H1 (cell line): Measurements from ENCODE around the gene FSD1L. TPM values are rescaled to one million over a fixed set of nuclear protein-coding genes. Genes with fewer than 3 reads are reported as not detected.

Source experiments
- NANOG ChIP-seq: IDR thresholded peaks from 2 replicates; pipeline ENCODE4 v1.6.1; 2011; ENCODE audit warnings: low read length, low read depth, mild to moderate bottlenecking, inconsistent platforms; ENCODE audit not compliant: insufficient read depth, poor library complexity, severe bottlenecking
- NRF1 ChIP-seq: IDR thresholded peaks from 2 replicates; pipeline ENCODE4 v1.6.1; 2011; ENCODE audit warnings: mild to moderate bottlenecking, low read depth, low read length, improper control_type of control experiment
- SAP30 ChIP-seq: fragments of 300-600 bp; sonication (generic); IDR thresholded peaks from 2 replicates; pipeline ENCODE4 v1.7.1; 2012; ENCODE audit warnings: low read length, moderate library complexity, mild to moderate bottlenecking, inconsistent platforms; ENCODE audit not compliant: insufficient read depth, insufficient replicate concordance
- SIRT6 ChIP-seq: IDR thresholded peaks from one replicate; pipeline ENCODE4 v1.7.1; 2012; ENCODE audit warnings: low read length, inconsistent platforms
- TEAD4 ChIP-seq: IDR thresholded peaks from 2 replicates; pipeline ENCODE4 v1.6.1; 2012; ENCODE audit warnings: low read depth, low read length, inconsistent platforms, mixed read lengths
- ZNF274 ChIP-seq: IDR thresholded peaks from 2 replicates; pipeline ENCODE4 v1.7.0; 2012; ENCODE audit warnings: low read length, borderline replicate concordance; ENCODE audit errors: extremely low read depth
- polyA plus RNA-seq, 7 experiments: library from polyadenylated mRNA; depleted of rRNA in 3 of 7; stranded (reverse) in 5 of 7; unstranded in 2 of 7; fragments of >200 nt in 5 of 7; fragments of 200-250 nt in 2 of 7; gene quantifications; 1 replicate in 5 of 7; 2 replicates in 1 of 7; 4 replicates in 1 of 7; pipeline versions ENCODE4 v1.2.1 to v1.2.3, GENCODE V29; 2011 to 2013; ENCODE audit warnings: missing spikeins in 2 of 7, mixed read lengths in 2 of 7
- total RNA-seq: library from RNA; stranded (reverse); fragmentation: NEBNext Ultra II Directional; extraction: Animal tissue kit (Norgen Biotek cat#: 25700); gene quantifications from 2 replicates; pipeline ENCODE4 v1.2.1, GENCODE V29; 2021
- TF ChIP-seq, protein P1 (sequence below): fragments of 300-600 bp; sonication (generic); IDR thresholded peaks from 2 replicates; pipeline ENCODE4 v1.7.1; 2012; ENCODE audit warnings: low read length, moderate library complexity, mild to moderate bottlenecking, inconsistent platforms; ENCODE audit not compliant: insufficient replicate concordance
- TF ChIP-seq, protein P2 (sequence below): IDR thresholded peaks from 2 replicates; pipeline ENCODE4 v1.6.1; 2011; ENCODE audit warnings: low read depth, mild to moderate bottlenecking, low read length; ENCODE audit not compliant: insufficient read depth

FSD1L gene
- total and polyA plus RNA-seq, 2 of the 8 experiments (the other 6 are each of a cell fraction or from before 2014, with no cell fraction given): 0.91 to 4.8 TPM

DNA sequence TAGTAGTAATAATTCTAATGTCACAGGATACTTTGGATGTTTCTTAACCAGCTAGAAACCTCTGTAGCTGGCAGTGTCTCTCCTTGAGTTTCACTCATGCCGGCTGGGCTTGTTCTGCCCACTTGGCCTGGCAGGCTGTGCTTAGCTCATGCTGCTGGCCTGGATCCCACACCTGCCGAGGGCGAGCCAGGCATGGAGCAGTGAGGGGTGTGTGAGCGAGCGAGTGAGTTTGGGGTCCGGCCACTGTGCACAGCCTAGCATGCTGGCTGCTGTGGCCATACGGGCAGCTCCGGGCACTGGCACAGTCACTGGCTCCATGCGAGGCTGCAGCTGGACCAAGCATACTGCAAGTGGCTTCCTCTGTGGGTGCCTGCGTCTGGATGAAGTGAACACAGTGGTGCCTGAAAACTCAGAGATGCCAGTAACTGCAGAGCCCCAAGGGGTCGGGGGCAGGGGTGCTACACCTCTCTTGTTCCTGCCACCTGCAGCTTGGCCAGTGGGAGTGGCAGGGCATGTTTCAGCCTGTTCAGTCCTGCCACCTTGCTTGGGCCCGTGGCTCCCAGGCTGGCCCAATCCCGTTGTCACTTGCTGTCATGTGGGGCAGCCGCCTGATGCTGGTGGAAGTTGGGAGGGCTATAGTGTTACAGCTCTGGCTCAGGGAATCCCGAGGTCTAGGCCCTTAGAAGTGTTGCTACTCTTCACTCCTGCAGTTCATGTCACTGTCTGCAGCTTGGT lies 9.9 kb downstream of the FSD1L start (continued):
- TF ChIP-seq, protein P1, sequence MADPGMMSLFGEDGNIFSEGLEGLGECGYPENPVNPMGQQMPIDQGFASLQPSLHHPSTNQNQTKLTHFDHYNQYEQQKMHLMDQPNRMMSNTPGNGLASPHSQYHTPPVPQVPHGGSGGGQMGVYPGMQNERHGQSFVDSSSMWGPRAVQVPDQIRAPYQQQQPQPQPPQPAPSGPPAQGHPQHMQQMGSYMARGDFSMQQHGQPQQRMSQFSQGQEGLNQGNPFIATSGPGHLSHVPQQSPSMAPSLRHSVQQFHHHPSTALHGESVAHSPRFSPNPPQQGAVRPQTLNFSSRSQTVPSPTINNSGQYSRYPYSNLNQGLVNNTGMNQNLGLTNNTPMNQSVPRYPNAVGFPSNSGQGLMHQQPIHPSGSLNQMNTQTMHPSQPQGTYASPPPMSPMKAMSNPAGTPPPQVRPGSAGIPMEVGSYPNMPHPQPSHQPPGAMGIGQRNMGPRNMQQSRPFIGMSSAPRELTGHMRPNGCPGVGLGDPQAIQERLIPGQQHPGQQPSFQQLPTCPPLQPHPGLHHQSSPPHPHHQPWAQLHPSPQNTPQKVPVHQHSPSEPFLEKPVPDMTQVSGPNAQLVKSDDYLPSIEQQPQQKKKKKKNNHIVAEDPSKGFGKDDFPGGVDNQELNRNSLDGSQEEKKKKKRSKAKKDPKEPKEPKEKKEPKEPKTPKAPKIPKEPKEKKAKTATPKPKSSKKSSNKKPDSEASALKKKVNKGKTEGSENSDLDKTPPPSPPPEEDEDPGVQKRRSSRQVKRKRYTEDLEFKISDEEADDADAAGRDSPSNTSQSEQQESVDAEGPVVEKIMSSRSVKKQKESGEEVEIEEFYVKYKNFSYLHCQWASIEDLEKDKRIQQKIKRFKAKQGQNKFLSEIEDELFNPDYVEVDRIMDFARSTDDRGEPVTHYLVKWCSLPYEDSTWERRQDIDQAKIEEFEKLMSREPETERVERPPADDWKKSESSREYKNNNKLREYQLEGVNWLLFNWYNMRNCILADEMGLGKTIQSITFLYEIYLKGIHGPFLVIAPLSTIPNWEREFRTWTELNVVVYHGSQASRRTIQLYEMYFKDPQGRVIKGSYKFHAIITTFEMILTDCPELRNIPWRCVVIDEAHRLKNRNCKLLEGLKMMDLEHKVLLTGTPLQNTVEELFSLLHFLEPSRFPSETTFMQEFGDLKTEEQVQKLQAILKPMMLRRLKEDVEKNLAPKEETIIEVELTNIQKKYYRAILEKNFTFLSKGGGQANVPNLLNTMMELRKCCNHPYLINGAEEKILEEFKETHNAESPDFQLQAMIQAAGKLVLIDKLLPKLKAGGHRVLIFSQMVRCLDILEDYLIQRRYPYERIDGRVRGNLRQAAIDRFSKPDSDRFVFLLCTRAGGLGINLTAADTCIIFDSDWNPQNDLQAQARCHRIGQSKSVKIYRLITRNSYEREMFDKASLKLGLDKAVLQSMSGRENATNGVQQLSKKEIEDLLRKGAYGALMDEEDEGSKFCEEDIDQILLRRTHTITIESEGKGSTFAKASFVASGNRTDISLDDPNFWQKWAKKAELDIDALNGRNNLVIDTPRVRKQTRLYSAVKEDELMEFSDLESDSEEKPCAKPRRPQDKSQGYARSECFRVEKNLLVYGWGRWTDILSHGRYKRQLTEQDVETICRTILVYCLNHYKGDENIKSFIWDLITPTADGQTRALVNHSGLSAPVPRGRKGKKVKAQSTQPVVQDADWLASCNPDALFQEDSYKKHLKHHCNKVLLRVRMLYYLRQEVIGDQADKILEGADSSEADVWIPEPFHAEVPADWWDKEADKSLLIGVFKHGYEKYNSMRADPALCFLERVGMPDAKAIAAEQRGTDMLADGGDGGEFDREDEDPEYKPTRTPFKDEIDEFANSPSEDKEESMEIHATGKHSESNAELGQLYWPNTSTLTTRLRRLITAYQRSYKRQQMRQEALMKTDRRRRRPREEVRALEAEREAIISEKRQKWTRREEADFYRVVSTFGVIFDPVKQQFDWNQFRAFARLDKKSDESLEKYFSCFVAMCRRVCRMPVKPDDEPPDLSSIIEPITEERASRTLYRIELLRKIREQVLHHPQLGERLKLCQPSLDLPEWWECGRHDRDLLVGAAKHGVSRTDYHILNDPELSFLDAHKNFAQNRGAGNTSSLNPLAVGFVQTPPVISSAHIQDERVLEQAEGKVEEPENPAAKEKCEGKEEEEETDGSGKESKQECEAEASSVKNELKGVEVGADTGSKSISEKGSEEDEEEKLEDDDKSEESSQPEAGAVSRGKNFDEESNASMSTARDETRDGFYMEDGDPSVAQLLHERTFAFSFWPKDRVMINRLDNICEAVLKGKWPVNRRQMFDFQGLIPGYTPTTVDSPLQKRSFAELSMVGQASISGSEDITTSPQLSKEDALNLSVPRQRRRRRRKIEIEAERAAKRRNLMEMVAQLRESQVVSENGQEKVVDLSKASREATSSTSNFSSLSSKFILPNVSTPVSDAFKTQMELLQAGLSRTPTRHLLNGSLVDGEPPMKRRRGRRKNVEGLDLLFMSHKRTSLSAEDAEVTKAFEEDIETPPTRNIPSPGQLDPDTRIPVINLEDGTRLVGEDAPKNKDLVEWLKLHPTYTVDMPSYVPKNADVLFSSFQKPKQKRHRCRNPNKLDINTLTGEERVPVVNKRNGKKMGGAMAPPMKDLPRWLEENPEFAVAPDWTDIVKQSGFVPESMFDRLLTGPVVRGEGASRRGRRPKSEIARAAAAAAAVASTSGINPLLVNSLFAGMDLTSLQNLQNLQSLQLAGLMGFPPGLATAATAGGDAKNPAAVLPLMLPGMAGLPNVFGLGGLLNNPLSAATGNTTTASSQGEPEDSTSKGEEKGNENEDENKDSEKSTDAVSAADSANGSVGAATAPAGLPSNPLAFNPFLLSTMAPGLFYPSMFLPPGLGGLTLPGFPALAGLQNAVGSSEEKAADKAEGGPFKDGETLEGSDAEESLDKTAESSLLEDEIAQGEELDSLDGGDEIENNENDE: no peak
- TF ChIP-seq SAP30 (no peak), TEAD4 (no peak), ZNF274 (no peak), NRF1 (no peak), NANOG (no peak), SIRT6 (no peak)
- TF ChIP-seq, protein P2, sequence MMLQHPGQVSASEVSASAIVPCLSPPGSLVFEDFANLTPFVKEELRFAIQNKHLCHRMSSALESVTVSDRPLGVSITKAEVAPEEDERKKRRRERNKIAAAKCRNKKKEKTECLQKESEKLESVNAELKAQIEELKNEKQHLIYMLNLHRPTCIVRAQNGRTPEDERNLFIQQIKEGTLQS: no peak
